Measurements from ENCODE around the gene CCDC183.

The CCDC183 gene

GRCh38 chr9:136849960-136850865 is 54.1 kb downstream of the CCDC183 start:
- DNase-seq (ENCODE audit: low spot score) = no peak

GRCh38 chr9:136850866-136851775 is 55.0 kb downstream of the CCDC183 start:
- no peak for DNase-seq (ENCODE audit: low spot score)

- DNase-seq (ENCODE audit: low spot score) = no peak
Observed at GRCh38 chr9:136851941-136852663, 56.0 kb downstream of the CCDC183 start, which contains the start of gene MAMDC4. MAMDC4 (plus strand) TSS chr9:136852346; CDS start chr9:136852417, 71 bp downstream.

- no peak for DNase-seq (ENCODE audit: low spot score)
Observed at GRCh38 chr9:136852664-136853595, 56.8 kb downstream of the CCDC183 start.

- no peak for DNase-seq (ENCODE audit: low spot score)
Observed at GRCh38 chr9:136853596-136854112, 57.5 kb downstream of the CCDC183 start.

GRCh38 chr9:136854113-136854841 is 58.1 kb downstream of the CCDC183 start:
- no peak for DNase-seq (ENCODE audit: low spot score)

- DNase-seq (ENCODE audit: low spot score) = no peak
Observed at GRCh38 chr9:136854842-136855460, 58.8 kb downstream of the CCDC183 start.

- DNase-seq (ENCODE audit: low spot score) = no peak
Observed at GRCh38 chr9:136855461-136856078, 59.4 kb downstream of the CCDC183 start.

GRCh38 chr9:136856079-136856476 is 59.9 kb downstream of the CCDC183 start:
- DNase-seq (ENCODE audit: low spot score) = no peak

GRCh38 chr9:136856541-136857141 is 60.5 kb downstream of the CCDC183 start:
- DNase-seq (ENCODE audit: low spot score) = no peak

GRCh38 chr9:136857166-136857565 is 61.0 kb downstream of the CCDC183 start:
- no peak for DNase-seq (ENCODE audit: low spot score)
